Stimulated activated CD4-positive, alpha-beta T cell treated with anti-CD3 and anti-CD28 coated beads, Interleukin-12 subunit alpha, Interleukin-12 subunit beta, amount 100 ng/mL, for 48 hours (primary cell): ENCODE data around the gene SLBP.

Source experiments
- DNase-seq, 3 donors: peaks; one replicate each; pipeline ENCODE4 v3.0.0-alpha.2; 2020; ENCODE audit warnings: low read depth in 2 of 3, low spot score in 1 of 3

The SLBP gene

DNA sequence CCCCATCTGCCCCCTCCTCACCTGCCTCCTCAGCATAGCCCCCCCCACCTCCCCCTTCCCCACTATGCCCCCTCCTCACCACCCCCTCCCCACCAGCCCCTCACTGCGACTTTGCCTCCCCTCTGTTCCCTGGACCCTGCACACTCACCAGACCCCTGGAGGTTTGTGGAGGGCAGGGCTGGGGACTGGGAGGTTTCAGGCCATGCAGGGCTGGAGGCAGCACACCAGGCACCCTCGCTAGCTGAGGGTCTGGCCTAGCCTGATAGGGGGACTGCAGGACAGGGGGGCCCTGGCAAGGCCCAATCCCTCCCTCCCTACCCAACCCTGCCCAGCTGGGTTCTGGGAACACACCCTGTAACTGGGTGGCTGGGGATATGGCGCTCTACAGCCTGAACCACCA, 37.3 kb upstream of the SLBP start:
- DNase-seq, result no peak

DNA sequence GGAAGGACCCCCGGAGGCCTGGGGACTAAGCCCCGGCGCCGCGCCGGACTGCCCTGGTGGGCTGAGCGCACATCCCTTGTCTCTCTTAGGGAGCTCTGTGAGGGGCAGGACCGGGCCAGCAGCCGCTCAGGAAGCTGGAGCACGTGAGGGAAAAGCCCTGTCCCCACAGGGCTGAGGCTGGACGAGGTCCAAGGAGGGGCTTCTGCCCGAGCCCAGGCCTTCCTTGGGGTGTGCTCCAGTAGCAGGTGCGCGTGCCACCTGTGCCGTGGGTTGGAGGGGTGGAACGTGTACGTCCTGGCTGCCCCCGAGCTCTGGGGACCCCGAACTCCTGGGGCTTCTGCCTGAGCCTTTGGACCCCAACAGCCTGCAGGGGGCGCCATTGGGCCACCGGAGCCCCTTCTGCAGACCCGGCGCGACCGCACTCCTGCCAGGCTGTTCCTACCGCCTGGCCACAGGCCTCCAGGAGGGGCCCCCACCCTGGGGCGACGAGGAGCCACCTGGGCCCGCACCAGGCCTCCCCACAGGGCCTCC, 36.4 kb upstream of the SLBP start:
- peak; percentile 70 to 84 (median 76) for DNase-seq

DNA sequence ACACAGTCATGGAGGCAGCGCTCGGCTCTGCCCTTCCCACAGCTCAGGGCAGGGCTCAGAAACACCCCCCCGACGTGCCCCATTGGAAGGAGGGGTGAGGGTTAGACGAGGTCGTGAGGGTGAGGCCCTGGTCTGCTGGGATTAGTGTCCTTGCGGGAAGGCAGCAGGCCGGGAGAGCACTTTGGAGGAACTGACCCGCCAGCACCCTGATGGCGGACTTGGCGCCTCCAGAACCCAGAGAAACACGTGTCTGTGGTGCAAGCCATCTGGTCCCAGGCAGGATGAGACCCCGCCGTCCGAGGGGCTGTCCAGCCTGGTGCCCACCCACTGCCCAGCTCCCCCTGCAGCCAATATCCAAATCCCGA, 35.5 kb upstream of the SLBP start:
- no peak for DNase-seq

DNA sequence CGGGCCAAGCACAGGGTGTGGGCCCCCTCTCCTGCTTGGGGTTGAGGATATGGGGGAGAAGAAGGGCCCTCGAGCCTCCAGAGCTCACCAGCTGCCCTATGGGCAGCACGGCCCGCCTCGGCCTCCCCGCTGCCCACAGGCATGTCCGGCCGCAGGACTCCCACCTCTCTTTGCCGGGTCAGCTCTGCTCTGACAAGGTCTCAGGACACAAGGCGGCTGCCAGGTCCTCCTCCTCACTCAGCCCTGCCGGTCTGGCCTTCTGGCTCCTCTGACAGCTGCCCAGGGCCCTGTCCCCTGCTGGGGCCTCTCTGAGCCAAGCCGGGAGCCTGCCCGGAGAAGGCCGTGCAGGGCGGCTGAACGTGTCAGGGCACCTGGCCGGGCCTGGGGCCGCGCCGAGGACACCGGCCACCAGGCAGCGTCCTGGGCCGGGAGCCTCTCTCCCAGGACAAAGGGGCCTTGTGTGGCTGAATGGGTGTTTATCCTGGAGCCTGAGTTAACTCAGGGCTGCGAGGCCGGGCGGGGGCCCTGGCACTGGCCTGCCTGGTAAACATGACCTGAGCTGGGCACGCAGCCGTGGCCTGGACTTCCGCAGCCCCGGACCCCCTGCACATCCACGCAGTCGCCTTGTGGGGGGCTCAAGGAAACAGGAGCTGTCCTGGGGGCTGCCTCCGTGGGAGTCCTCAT, 34.9 kb upstream of the SLBP start:
- DNase-seq, result no peak

DNA sequence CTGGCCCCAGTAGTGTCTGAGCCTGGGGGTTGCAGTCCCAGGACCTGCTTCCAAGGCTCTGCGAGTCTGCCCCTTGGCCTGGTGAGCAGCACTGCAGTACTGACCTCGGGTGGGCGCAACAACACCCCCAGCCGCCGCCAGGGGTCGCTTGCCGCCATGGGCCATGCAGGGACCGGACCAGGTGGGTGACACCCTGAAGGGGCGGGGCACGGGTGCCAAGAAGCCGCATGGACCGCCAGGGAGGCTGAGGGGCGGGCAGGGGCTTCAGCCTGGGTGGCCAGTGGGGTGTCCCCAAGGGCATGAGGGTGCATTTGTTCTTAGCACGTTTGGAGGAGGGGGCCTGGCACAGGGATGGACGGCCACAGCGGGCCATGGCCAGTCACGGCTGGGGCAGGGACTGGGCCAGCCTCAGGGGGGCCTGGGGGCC, 34.2 kb upstream of the SLBP start:
- DNase-seq, result peak; percentile 68 to 84 (median 77)

DNA sequence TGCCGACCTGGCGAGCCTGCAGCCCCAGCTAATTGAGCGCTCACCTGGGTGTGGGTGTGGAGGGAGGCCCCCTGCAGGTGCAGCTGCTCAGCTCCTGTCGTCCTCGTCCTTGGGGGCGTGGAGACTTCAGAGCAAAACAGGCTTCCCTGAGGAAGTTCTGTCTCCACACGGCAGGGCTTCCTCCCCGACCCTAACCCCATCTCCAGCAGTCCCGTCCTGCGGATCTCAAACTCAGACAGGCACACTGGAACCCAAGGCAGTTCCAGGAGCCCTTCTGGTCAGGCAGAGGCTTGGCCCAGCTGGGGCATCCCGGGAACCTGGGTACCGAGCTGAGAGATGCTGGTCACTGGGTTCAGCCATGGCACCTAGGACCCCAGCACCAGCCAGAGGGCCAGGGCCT, 33.6 kb upstream of the SLBP start:
- DNase-seq, result no peak

DNA sequence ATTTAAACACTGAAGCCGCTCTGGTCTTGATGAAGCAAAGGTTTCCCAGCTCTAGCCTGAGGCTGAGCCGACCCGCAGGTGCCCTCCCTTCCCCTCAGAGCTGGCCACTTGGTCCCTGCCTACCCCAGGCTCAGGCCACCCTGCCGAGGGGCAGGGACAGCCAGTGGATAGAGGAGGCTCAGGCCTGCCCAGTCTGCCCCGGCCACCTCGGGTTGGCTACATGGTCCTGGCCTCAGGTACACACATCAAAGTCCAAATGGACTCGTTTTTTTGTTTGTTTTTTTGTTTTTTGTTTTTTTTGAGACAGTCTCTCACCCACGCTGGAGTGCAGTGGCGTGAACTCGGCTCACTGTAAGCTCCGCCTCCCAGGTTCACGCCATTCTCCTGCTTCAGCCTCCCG, 33.0 kb upstream of the SLBP start:
- DNase-seq, result no peak

DNA sequence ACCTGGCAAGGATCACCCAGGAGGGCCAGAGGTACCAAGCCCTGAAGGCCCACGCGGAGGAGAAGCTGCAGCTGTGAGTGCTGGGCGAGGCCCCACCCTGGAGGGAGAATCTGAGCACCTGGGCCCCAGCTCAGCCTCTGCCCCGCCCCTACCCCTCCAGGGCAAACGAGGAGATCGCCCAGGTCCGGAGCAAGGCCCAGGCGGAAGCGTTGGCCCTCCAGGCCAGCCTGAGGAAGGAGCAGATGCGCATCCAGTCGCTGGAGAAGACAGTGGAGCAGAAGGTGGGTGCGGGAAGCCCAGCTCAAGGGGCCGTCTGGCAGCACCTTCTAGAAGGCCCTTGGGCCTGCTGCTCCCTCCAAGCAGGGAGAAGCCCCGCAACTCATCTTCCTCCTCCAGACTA, 32.4 kb upstream of the SLBP start:
- DNase-seq, result no peak

DNA sequence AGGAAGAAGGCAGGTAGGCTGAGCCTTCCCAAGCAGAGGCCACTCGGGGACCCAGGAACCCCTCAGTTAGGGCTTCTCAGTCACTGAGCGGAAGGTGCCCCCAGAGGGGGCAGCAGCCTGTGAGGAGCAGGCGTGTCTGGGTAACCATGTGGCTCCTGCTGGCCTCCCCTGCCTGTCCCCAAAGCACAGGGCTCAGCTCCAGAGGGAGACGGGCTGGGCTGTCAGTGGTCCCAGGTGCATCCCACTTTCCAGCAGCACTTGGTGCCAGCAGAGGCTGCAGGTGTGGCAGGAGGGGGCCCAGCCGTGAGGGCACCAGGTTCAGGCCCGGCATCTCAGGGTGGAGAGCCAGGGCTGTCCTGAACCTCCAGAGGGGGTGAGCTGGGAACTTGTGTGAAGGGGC, 31.9 kb upstream of the SLBP start:
- DNase-seq, result no peak

DNA sequence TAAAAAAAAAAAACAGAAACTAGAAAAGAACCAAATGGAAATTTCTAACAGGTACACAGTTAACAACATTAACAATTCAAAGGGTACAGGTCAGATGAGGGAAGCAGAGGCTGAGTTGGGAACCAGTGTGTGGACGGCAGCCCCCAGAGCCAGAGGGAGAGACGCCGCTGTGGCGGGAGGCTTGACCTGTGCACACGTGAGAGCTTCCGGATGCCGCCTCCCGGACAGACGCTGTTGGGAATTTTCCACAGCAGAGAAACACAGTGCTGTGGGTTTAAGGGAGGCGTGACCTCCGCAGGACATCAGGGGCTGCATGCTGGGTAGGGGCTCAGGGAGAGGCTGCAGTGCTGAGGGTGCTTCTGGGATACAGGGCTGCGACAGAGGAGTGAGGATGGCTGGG, 31.4 kb upstream of the SLBP start:
- DNase-seq, result no peak

DNA sequence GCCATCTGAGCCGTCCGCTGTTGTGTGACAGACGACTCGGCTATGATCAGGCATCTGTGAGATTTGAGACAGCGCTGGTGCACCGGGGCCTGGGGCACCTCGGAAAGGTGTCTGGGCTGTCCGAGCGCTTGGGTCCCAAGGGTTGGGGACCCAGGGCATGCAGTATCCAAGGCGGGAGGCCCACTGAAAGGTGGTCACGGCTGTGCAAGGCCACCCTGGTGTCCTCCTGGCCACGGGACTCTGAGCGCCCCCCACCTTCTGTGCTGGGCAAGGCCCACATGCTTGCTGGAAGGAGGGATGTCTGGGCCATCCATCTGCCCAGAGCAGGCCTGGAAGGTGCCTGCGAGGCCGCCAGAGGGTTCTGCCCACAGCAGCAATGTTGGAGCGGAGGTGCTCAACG, 29.1 kb upstream of the SLBP start:
- DNase-seq, result no peak

DNA sequence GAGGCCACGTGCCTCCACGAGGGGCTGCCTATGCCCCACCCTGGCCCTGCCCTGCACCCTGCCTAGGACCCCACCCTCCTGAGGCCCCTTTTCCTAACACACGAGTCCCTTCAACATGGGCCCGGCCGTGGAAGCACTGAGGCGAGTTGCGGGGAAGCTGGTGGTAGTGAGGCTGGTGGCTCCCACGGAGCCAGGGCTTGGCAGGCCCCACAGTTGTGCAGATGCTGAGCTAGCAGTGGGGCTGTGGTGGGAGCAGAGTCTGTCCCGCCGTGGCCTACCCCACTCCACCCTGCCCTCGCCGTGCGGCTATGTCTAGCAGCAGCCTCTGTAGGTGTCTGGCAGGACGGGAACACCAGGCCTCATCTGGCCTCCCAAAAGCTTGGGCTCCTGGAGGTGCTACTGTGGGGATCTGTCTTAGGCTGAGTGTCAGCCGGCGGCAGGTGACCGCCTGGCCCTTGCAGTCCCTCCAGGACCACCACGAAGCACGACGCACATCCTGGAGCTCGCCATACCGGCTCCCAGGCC, 28.0 kb upstream of the SLBP start:
- no peak for DNase-seq

DNA sequence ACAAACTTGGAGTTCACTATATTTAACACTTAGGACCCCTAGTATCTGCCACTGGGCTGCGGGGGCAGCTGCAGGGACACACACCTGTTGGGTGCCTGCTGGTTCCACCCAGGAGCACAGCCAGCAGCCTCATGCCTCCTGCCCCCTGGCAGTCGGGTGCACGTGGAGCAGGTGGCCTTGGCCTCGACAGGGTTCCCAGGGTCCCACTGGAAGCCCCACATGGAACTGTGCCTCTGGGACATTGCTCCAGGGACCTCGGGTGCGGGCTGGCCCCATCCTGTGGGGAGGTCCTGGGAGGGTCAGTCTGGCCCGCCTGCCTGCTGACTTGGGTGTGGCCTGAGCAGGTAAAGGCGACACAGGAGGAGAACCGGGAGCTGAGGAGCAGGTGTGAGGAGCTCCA, 27.2 kb upstream of the SLBP start:
- no peak for DNase-seq

DNA sequence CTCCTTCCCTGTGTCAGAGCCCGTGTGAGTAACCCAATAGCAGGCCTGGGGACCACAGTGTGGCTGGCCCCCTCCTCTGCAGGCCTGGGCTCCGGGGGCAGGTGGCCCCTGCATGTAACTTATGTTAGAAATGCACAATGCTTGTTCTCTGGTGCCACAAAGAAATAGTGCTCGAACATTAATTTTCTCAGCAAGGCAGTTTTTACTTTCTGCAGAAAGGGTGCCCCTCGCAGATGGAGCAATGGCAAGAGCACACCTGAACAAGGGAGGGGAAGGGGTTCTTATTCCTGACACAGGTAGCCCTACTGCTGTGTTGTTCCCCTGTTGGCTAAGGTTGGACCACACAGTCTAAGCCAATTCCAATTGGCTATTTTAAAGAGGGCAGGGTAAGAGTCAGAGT, 26.3 kb upstream of the SLBP start:
- DNase-seq, result no peak

DNA sequence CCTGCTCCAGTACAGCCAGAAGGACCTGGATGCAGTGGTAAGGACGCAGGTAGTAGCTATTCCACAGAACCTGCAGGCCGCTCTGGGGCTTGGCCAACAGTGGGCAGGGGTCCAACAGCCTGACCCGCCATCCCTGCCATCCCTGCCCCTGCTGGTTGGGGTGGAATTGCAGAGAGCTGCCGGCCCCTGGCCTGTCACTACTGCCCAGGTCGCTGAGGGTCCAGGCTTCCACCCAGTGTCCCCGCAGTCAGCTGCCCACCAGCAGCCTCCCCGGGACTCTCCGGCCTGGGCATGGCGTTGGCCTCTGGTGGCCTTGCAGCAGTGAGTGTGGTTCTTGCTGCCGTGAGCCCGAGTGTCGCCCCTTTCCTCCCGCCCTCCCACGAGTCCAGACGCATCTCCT, 25.5 kb upstream of the SLBP start:
- DNase-seq, result no peak

DNA sequence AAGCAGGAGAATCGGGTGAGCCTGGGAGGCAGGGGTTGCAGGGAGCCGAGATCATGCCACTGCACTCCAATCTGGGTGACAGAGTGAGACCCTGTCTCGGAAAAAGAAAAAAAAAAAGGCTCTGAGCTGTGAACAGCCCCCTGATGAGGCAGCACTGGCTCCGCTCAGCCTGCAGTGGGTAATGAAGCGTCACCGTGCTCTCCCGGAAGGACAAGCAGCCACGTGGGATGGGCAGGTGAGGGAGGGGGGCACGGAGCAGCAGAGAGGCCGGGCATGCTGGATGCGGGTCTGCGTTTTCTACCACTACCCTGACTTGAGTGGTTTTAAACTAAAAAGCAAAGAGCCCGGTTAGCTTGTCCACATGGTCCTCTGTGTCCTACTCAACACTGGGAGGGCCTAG, 24.7 kb upstream of the SLBP start:
- no peak for DNase-seq

DNA sequence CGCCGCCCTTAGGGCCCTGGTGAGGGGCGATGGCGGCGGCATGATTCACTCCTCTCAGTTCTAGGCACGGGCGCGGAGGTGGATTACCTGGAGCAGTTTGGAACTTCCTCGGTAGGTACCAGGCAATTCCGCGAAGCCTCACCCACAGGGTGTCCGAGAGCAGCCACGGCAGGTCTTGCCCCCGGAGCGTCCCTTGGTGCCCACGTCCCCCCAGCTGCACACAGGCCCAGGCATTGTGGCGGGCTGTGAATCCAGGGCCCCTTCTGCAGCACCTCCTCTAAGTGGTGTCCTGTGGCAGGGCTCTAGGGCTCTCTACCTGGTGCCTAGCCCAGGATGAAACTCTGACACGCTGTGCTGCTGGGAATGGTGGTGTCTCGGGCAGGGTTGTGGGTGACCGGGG, 23.1 kb upstream of the SLBP start:
- no peak for DNase-seq

DNA sequence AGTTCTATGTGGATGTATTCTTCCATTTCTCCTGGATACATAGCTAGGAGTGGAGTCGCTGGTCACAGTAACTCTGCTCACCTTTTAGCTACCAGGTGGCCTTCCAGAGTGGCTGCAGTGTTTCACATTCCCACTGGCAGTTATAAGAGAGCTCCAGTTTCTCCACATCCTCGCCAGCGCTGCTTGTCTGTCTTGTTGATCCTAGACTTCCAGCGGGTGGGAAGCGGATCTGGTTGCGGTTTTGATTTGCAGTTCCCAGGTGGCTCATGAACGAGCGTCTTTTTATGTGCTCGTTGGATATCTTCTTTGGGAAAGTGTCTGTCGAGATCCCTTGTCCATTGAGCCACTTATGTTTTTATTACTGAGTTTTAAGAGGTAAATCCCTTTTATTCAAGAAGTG, 20.8 kb upstream of the SLBP start:
- DNase-seq, result no peak

DNA sequence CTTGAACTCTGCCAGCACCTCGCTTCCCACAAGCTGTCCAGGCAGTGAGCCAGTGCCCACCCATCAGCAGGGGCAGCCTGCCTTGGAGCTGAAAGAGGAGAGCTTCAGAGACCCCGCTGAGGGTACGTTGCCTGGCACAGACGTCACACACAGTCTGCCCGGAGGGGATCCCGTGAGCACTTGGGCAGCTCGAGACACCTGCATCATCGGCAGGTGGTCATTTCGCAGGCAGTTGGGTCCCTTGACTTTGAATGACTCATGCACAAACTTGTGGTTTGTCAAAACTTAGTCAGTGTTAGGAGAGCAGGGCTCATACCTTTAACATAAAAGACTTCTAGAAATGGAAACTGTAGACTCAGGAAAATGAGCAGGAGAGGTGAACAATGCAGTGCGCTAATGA, 19.1 kb upstream of the SLBP start:
- no peak for DNase-seq

DNA sequence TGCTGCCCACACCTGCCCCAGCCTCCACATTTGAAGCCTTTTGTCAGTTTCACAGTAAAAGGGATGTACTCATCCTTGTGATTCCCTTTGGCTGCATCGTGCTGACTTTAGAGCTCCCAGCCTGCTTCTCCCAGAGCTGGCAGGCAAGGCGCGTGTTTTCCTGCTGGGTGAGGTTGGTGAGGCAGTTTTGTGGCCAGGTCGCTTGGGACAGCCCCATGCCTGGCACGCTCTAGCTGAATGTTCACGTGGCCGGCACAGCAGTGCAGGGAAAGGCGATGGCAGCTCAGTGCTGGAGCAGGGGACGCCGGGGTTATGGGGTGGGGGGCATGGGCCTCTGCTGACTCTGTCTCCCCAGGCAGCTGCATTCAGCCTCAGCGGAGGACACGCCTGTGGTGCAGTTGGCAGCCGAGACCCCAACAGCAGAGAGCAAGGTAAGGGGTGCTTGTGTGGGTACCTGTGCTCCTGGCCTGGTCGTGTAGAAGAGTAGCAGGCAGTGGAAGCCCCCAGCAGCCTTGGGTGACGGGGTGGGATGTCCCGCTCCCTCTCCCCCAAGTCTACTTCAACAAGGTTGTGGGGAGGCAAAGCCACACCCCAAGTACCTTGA, 18.5 kb upstream of the SLBP start:
- no peak for DNase-seq

DNA sequence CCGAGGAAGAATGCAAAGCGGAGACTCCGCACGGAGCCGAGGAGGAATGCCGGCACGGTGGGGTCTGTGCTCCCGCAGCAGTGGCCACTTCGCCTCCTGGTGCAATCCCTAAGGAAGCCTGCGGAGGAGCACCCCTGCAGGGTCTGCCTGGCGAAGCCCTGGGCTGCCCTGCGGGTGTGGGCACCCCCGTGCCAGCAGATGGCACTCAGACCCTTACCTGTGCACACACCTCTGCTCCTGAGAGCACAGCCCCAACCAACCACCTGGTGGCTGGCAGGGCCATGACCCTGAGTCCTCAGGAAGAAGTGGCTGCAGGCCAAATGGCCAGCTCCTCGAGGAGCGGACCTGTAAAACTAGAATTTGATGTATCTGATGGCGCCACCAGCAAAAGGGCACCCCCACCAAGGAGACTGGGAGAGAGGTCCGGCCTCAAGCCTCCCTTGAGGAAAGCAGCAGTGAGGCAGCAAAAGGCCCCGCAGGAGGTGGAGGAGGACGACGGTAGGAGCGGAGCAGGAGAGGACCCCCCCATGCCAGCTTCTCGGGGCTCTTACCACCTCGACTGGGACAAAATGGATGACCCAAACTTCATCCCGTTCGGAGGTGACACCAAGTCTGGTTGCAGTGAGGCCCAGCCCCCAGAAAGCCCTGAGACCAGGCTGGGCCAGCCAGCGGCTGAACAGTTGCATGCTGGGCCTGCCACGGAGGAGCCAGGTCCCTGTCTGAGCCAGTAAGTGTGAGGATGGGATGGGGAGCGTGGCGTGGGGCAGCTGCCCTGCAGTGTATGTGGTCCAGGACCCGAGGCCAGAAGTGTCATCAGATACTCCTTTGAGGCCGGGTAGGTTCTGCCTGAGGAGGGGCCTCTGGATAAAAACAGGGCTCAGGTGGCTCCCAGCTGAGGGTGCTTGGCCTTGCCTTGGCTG, 16.2 kb upstream of the SLBP start:
- DNase-seq, result no peak
